Hematopoietic multipotent progenitor cell treated with erythropoietin and hydrocortisone succinate and interleukin-3 and kit ligand, for 17 days (in vitro differentiated cells): ENCODE results near the gene ZKSCAN4.

Source experiments
- DNase-seq: peaks from one replicate; pipeline ENCODE4 v3.0.0-alpha.2; 2015; ENCODE audit warnings: low spot score

The ZKSCAN4 gene

GRCh38 chr6:28252009-28252975 lies at the start of gene ZKSCAN4:
TSS of gene ZKSCAN4 (minus strand) at chr6:28252269. CDS start at chr6:28251980, 289 bp downstream.
- peak; percentile 62 for DNase-seq

GRCh38 chr6:28296520-28297060 lies 44.5 kb upstream of the ZKSCAN4 start:
- DNase-seq = no peak

GRCh38 chr6:28295326-28295725 lies 43.3 kb upstream of the ZKSCAN4 start:
- no peak for DNase-seq

- DNase-seq = no peak
Observed at GRCh38 chr6:28291573-28291972, 39.5 kb upstream of the ZKSCAN4 start.

- DNase-seq = no peak
Observed at GRCh38 chr6:28282926-28283325, 30.9 kb upstream of the ZKSCAN4 start.

GRCh38 chr6:28281288-28282064 lies 29.4 kb upstream of the ZKSCAN4 start, which contains the start of gene PGBD1:
TSS of gene PGBD1 (plus strand) at chr6:28281572. CDS start at chr6:28283814, 2,242 bp downstream.
- peak; percentile 15 for DNase-seq

- DNase-seq = no peak
Observed at GRCh38 chr6:28280595-28281287, 28.7 kb upstream of the ZKSCAN4 start.

- no peak for DNase-seq
Observed at GRCh38 chr6:28277746-28278145, 25.7 kb upstream of the ZKSCAN4 start.

- no peak for DNase-seq
Observed at GRCh38 chr6:28274888-28275287, 22.8 kb upstream of the ZKSCAN4 start.

- DNase-seq = peak; percentile 45
Observed at GRCh38 chr6:28269492-28269891, 17.4 kb upstream of the ZKSCAN4 start.

- DNase-seq = no peak
Observed at GRCh38 chr6:28267695-28268059, 15.6 kb upstream of the ZKSCAN4 start.

GRCh38 chr6:28266962-28267694 lies 15.1 kb upstream of the ZKSCAN4 start, which contains the start of gene ZSCAN26:
TSS of gene ZSCAN26 (plus strand) at chr6:28267143. CDS start at chr6:28271920, 4,777 bp downstream.
- peak; percentile 88 for DNase-seq

GRCh38 chr6:28266563-28266961 lies 14.5 kb upstream of the ZKSCAN4 start:
- DNase-seq = no peak

GRCh38 chr6:28264834-28265401 lies 12.8 kb upstream of the ZKSCAN4 start:
- no peak for DNase-seq

- no peak for DNase-seq
Observed at GRCh38 chr6:28263922-28264321, 11.9 kb upstream of the ZKSCAN4 start.

GRCh38 chr6:28258877-28259777 lies 7.1 kb upstream of the ZKSCAN4 start, which contains the start of gene NKAPL:
TSS of gene NKAPL (plus strand) at chr6:28259297. CDS start at chr6:28259372, 75 bp downstream.
- peak; percentile 28 for DNase-seq

- no peak for DNase-seq
Observed at GRCh38 chr6:28257042-28257441, 5.0 kb upstream of the ZKSCAN4 start.

GRCh38 chr6:28254121-28254519 lies 2.1 kb upstream of the ZKSCAN4 start:
- DNase-seq = peak; percentile 21

GRCh38 chr6:28251661-28252008 lies 434 bp downstream of the ZKSCAN4 start:
- DNase-seq = peak; percentile 20

- DNase-seq = no peak
Observed at GRCh38 chr6:28250747-28251146, 1.3 kb downstream of the ZKSCAN4 start.
